K562 (cell line): Measurements from ENCODE around the gene GLIPR1L2. TPM values are rescaled to one million over a fixed set of nuclear protein-coding genes. Genes with fewer than 3 reads are reported as not detected.

Experiments
- ATAC-seq: fragments of 200-7000 bp; cut with Tn5 transposase; 3 replicates; pipeline ENCODE4 v1.9.1; 2020; ENCODE audit warnings: moderate library complexity
- BruUV-seq: library from RNA; stranded (reverse); fragments of 400-500 nt; replicated peaks from 2 replicates; lab custom pipeline; 2021; lab: Mats Ljungman, UMichigan
- CTCF ChIA-PET: fragments of 300-600 bp; formaldehyde crosslinking; extraction: SDS; loops from one replicate; lab custom pipeline; 2021; ENCODE audit warnings: low intra/inter-chr PET ratio; lab: Yijun Ruan, JAX
- POLR2A ChIA-PET: fragments of 300-600, 350-650 bp; sonication (Branson Sonifier 250); formaldehyde crosslinking; extraction: SDS; loops from one replicate; lab custom pipeline; 2021; ENCODE audit warnings: antibody characterized with exemption, inconsistent platforms; lab: Yijun Ruan, JAX
- DNase-seq, 4 experiments: peaks; one replicate each; pipeline versions ENCODE4 v3.0.0 to v3.0.0-alpha.2; 2011 to 2018; ENCODE audit warnings: low spot score in 3 of 4, mixed read lengths in 3 of 4; ENCODE audit errors: extremely low read depth in 1 of 4
- FAIRE-seq: peaks from 2 replicates; lab custom pipeline; 2011; peaks lifted over from hg19 to GRCh38; lab: Jason Lieb, UNC
- H2AFZ ChIP-seq: 2 replicates; pipeline ENCODE4 v1.6.0; 2011; ENCODE audit warnings: low read depth, low read length, control low read depth, inconsistent platforms
- H3K27ac ChIP-seq: fragments of 200-600 bp; 3 replicates; pipeline ENCODE4 v1.8.0; 2011; ENCODE audit warnings: low read depth, mild to moderate bottlenecking, control low read depth, inconsistent platforms, low read length, moderate library complexity, mixed read lengths; ENCODE audit errors: extremely low read depth
- H3K27me3 ChIP-seq, 2 experiments: fragments of 300-600 bp in 1 of 2; 2 replicates in 1 of 2; 3 replicates in 1 of 2; pipeline versions ENCODE4 v1.6.0 to v1.8.0; 2011; ENCODE audit warnings: inconsistent platforms in 2 of 2, low read length in 2 of 2, mild to moderate bottlenecking in 1 of 2, mixed read lengths in 1 of 2, moderate library complexity in 1 of 2; ENCODE audit not compliant: control insufficient read depth in 2 of 2, insufficient read depth in 2 of 2
- H3K36me3 ChIP-seq: fragments of 300-600 bp; 3 replicates; pipeline ENCODE4 v1.8.0; 2011; ENCODE audit warnings: mild to moderate bottlenecking, low read length, inconsistent platforms; ENCODE audit not compliant: control insufficient read depth, insufficient read depth
- H3K4me1 ChIP-seq, 2 experiments: fragments of 200-600 bp in 1 of 2; replicated peaks in 1 of 2; 2 replicates in 1 of 2; 3 replicates in 1 of 2; pipeline versions ENCODE4 v1.5.1 to v1.8.0; 2011; ENCODE audit warnings: inconsistent platforms in 2 of 2, low read length in 2 of 2, mild to moderate bottlenecking in 1 of 2, mixed read lengths in 1 of 2, moderate library complexity in 1 of 2; ENCODE audit not compliant: control insufficient read depth in 2 of 2, insufficient read depth in 2 of 2
- H3K4me2 ChIP-seq: 2 replicates; pipeline ENCODE4 v1.6.1; 2011; ENCODE audit warnings: low read length, control low read depth, inconsistent platforms, mixed read lengths; ENCODE audit not compliant: insufficient read depth
- H3K4me3 ChIP-seq: fragments of 200-600 bp; sonication (generic), shearing (Covaris generic); 2 replicates; pipeline ENCODE4 v1.5.1; 2016; ENCODE audit warnings: control low read depth, inconsistent platforms
- H3K79me2 ChIP-seq: fragments of 200-600 bp; 3 replicates; pipeline ENCODE4 v1.8.0; 2011; ENCODE audit warnings: low read length, inconsistent platforms; ENCODE audit not compliant: control insufficient read depth, insufficient read depth
- H3K9ac ChIP-seq, 2 experiments: 2 replicates each; pipeline versions ENCODE4 v1.6.0 to v1.6.1; 2011; ENCODE audit warnings: low read depth in 2 of 2, low read length in 2 of 2, control low read depth in 1 of 2, inconsistent platforms in 1 of 2, mild to moderate bottlenecking in 1 of 2, mixed read lengths in 1 of 2; ENCODE audit not compliant: insufficient read depth in 1 of 2
- H3K9me1 ChIP-seq: one replicate; pipeline ENCODE4 v1.6.0; 2011; ENCODE audit warnings: inconsistent platforms, mild to moderate bottlenecking, low read length, moderate library complexity; ENCODE audit not compliant: control insufficient read depth, insufficient read depth
- H3K9me3 ChIP-seq: replicated peaks from 2 replicates; pipeline ENCODE4 v1.5.1; 2011; ENCODE audit warnings: low read depth, low read length, inconsistent platforms; ENCODE audit not compliant: control insufficient read depth, insufficient read depth
- H4K20me1 ChIP-seq: replicated peaks from 2 replicates; pipeline ENCODE4 v1.6.1; 2011; ENCODE audit warnings: low read length, inconsistent platforms, mixed read lengths; ENCODE audit not compliant: control insufficient read depth, insufficient read depth
- FIP1L1 ChIP-seq: fragments of 200-400 bp; formaldehyde crosslinking; IDR thresholded peaks from 2 replicates; pipeline ENCODE4 v1.6.1; 2018; ENCODE audit warnings: mild to moderate bottlenecking, low read depth, low read length; ENCODE audit not compliant: poor library complexity, severe bottlenecking
- IRF1 ChIP-seq: sonication (generic); formaldehyde crosslinking; IDR thresholded peaks from 2 replicates; pipeline ENCODE4 v1.8.0; 2022; ENCODE audit warnings: missing genetic modification reagents, mild to moderate bottlenecking, borderline replicate concordance
- NONO ChIP-seq, 2 experiments: fragments of 200-400 bp in 1 of 2; fragments of 450-650 bp in 1 of 2; formaldehyde crosslinking in 1 of 2; IDR thresholded peaks; 2 replicates each; pipeline ENCODE4 v1.6.1; 2017; ENCODE audit warnings: low read depth in 2 of 2, mild to moderate bottlenecking in 2 of 2, moderate library complexity in 2 of 2, low read length in 1 of 2
- PHF20 ChIP-seq: fragments of 450-650 bp; IDR thresholded peaks from 2 replicates; pipeline ENCODE4 v1.6.1; 2018; ENCODE audit not compliant: partially characterized antibody
- SP2 ChIP-seq: IDR thresholded peaks from 2 replicates; pipeline ENCODE4 v1.6.1; 2011; ENCODE audit warnings: mild to moderate bottlenecking, low read depth, low read length, moderate library complexity; ENCODE audit not compliant: poor library complexity, severe bottlenecking; ENCODE audit errors: extremely low read depth
- TCFL5 ChIP-seq: fragments of 250-450 bp; sonication (Bioruptor Pico); conservative IDR thresholded peaks from 2 replicates; pipeline ENCODE4 v1.6.1; 2021; ENCODE audit warnings: mild to moderate bottlenecking, moderate library complexity, matching md5 sums
- ZBTB17 ChIP-seq: fragments of 450-650 bp; formaldehyde crosslinking; IDR thresholded peaks from 2 replicates; pipeline ENCODE4 v1.4.0; 2020; ENCODE audit warnings: mild to moderate bottlenecking
- ZC3H8 ChIP-seq: fragments of 450-650 bp; IDR thresholded peaks from 2 replicates; pipeline ENCODE4 v1.6.1; 2017
- ZNF134 ChIP-seq: fragments of 250-450 bp; sonication (Bioruptor Pico); conservative IDR thresholded peaks from 2 replicates; pipeline ENCODE4 v1.4.0; 2020
- ZNF143 ChIP-seq: sonication (generic); formaldehyde crosslinking; IDR thresholded peaks from 2 replicates; pipeline ENCODE4 v1.9.0; 2022; ENCODE audit warnings: mild to moderate bottlenecking, missing genetic modification reagents
- WGBS: fragments of 100-300 bp; shearing (Covaris generic); methylation state at CpG from one replicate; pipeline ENCODE4 v1.1.6; 2016; ENCODE audit warnings: low coverage, mixed read lengths; ENCODE audit not compliant: insufficient coverage; ENCODE audit errors: missing lambda C conversion rate; 5-methylcytosine and 5-hydroxymethylcytosine counted together
- in situ Hi-C: fragments of 300-500 bp; cut with MboI; formaldehyde crosslinking; loops from 4 replicates; pipeline ENCODE4 v1.15.0; 2018; ENCODE audit warnings: inconsistent platforms, mixed read lengths
- intact Hi-C: fragments of 100-400 bp; cut with micrococcal nuclease; formaldehyde crosslinking; loops from 2 replicates; pipeline ENCODE4 v1.14.2; 2022
- polyA plus RNA-seq, 8 experiments: library from polyadenylated mRNA; depleted of rRNA in 4 of 8; stranded (reverse) in 5 of 8; unstranded in 3 of 8; fragments of >200 nt; fragmentation: Nextera tagmentation in 2 of 8; fragmentation: Illumina TruSeq in 1 of 8; extraction: Ambion mirVana in 2 of 8; extraction: Trizol in 1 of 8; gene quantifications; 2 replicates each; pipeline versions ENCODE4 v1.2.1 to v1.2.3, GENCODE V29; 2011 to 2014; ENCODE audit warnings: inconsistent platforms in 1 of 8, missing spikeins in 1 of 8
- total RNA-seq, 7 experiments: library from RNA; depleted of rRNA in 6 of 7; stranded (reverse); fragments of >200 nt in 6 of 7; fragmentation: Illumina TruSeq in 2 of 7; extraction: Trizol in 2 of 7; gene quantifications; 2 replicates each; pipeline versions ENCODE4 v1.2.1 to v1.2.3, GENCODE V29; 2011 to 2021; ENCODE audit warnings: low replicate concordance in 1 of 7

GLIPR1L2 gene
- total and polyA plus RNA-seq, 9 of the 15 experiments (the other 6 are each of a cell fraction or from before 2014, with no cell fraction given): not detected

- TF ChIP-seq ZNF143 (CRISPR knock-in tag) (no peak), SP2 (no peak), FIP1L1 (no peak), ZBTB17 (CRISPR knock-in tag) (no peak)
Observed at GRCh38 chr12:75438059-75438754, 47.3 kb downstream of the GLIPR1L2 start (continued).

- POLR2A ChIA-PET: no interaction called here
- H3K27ac ChIP-seq: no peak overlapping the region
- no peaks in the 10 kb centered on the region for H3K9me3 ChIP-seq
- no peaks in the 10 kb centered on the region for H3K36me3 ChIP-seq
- H2AFZ ChIP-seq: no peak overlapping the region
- no peaks in the 10 kb centered on the region for H3K4me1 ChIP-seq
- CTCF ChIA-PET: no interaction called here
- H3K79me2 ChIP-seq: no peaks in the 10 kb centered on the region
- no peaks in the 10 kb centered on the region for H4K20me1 ChIP-seq
- H3K9ac ChIP-seq: no peak overlapping the region
- no peaks in the 10 kb centered on the region for H3K27me3 ChIP-seq
- intact Hi-C loops (no loop called here), in situ Hi-C loops (no loop called here)
- ATAC-seq (no peak), DNase-seq (no peak), FAIRE-seq (no peak)
- no peak overlapping the region for H3K4me2 ChIP-seq
- no TSS peak for BruUV-seq
- no peak overlapping the region for H3K4me3 ChIP-seq
- 0% methylated on average over 2 of the region's 2 CpGs for WGBS
- no peaks in the 10 kb centered on the region for H3K9me1 ChIP-seq
- TF ChIP-seq ZC3H8: no peak
- TF ChIP-seq ZNF134 (CRISPR knock-in tag): no peak
- TF ChIP-seq NONO (IDR thresholded peaks at IDR 0.05; ENCODE audit: low read depth in 2 of 2, low read length in 1 of 2): no peak
- TF ChIP-seq IRF1: no peak
- no peak for TF ChIP-seq TCFL5
- no peak for TF ChIP-seq PHF20
Observed at GRCh38 chr12:75439048-75439447, 48.2 kb downstream of the GLIPR1L2 start.
